ENCODE results near the gene ADCY9.

DNA sequence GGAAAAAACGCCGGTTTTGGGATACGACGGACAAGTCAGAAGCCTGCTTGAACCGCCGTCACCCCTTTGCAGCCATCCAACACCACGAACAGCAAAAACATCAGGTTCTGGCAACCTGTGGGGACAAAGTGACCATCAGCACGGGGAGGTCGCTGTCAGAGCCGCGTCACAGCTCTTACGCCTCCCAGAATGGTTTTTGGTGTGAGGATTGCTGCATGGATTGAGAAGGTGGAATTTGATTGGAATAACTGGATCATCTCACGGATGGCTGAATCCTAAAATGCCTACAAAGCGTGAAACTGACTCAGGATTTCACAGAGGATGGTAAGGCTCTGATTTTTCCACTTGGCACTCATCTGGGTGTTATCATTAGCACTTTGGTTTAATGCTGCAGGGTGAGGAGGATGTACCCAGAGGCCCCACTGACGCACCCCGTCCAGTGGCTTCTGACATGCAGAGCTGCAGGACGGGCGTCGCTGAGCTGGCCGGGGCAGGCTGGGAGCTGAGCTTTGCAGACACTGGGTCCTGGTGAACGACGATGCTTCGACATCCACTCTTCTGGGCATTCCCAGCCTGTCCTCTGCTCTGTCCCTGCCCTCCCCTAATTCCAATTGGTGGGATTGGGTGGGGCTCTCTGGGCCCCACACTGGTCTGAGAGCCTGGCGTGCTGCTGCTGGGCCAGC is 162.4 kb downstream of the ADCY9 start:
- TF ChIP-seq CTCF (conservative IDR thresholded peaks at IDR 0.05): no peak
- TF ChIP-seq EZH2 (IDR thresholded peaks at IDR 0.05; ENCODE audit: low read depth): no peak

All from PC-9 (cell line).